Peyer's patch (tissue), 4 donors: ENCODE results near the gene TCF20. TPM values are rescaled to one million over a fixed set of nuclear protein-coding genes. Genes with fewer than 3 reads are reported as not detected.

Experiments used
- DNase-seq, 3 donors: peaks; one replicate each; pipeline ENCODE4 v3.0.0-alpha.2; 2017 to 2019
- H3K27ac ChIP-seq, 4 donors: fragments of 200-600 bp; sonication (generic); one replicate each; pipeline ENCODE4 v1.5.1; 2016 to 2019
- H3K27me3 ChIP-seq, 2 donors: fragments of 200-600 bp; sonication (generic); one replicate each; pipeline ENCODE4 v1.5.1; 2019
- H3K36me3 ChIP-seq, 3 donors: fragments of 200-600 bp; sonication (generic); one replicate each; pipeline ENCODE4 v1.5.1; 2016 to 2019
- H3K4me1 ChIP-seq, 4 donors: fragments of 200-600 bp; sonication (generic); one replicate each; pipeline ENCODE4 v1.5.1; 2016 to 2019
- H3K4me3 ChIP-seq, 4 donors: fragments of 200-600 bp; sonication (generic); 1 replicate in 3 of 4; 2 replicates in 1 of 4; pipeline ENCODE4 v1.5.1; 2016 to 2019; ENCODE audit warnings: mild to moderate bottlenecking in 1 of 4
- H3K9me3 ChIP-seq, 4 donors: fragments of 200-600 bp; sonication (generic); one replicate each; pipeline ENCODE4 v1.5.1; 2016 to 2019; ENCODE audit warnings: mild to moderate bottlenecking in 1 of 4
- CTCF ChIP-seq, 6 experiments: fragments of 450-650 bp in 4 of 6; fragments of 200-600 bp in 2 of 6; sonication (generic) in 1 of 6; IDR thresholded peaks; one replicate each; pipeline ENCODE4 v1.5.1; 2017 to 2019; ENCODE audit warnings: antibody characterized with exemption in 6 of 6, mild to moderate bottlenecking in 3 of 6, moderate library complexity in 1 of 6
- POLR2A ChIP-seq, 2 donors: fragments of 450-650 bp; IDR thresholded peaks; one replicate each; pipeline ENCODE4 v1.5.1; 2017; ENCODE audit warnings: antibody characterized with exemption in 2 of 2, mild to moderate bottlenecking in 2 of 2, moderate library complexity in 2 of 2
- total RNA-seq, 4 donors: library from RNA; depleted of rRNA; stranded (reverse); fragments of >200 nt; gene quantifications; one replicate each; pipeline ENCODE4 v1.1.0, GENCODE V29; 2016

TCF20 gene
- total RNA-seq, 4 donors from 2014 or later = 43.8 to 75.1 (median 59.5) TPM

- Histone ChIP-seq H3K27ac (no peak overlapping the region), H3K4me3 (no peak overlapping the region), H3K4me1 (peaks cover 0 to 14% (median 0%) of the 10 kb centered on the region in 4 donors), H3K27me3 (no peaks in the 10 kb centered on the region), H3K36me3 (no peaks in the 10 kb centered on the region), H3K9me3 (no peaks in the 10 kb centered on the region)
- no peak for TF ChIP-seq POLR2A (IDR thresholded peaks at IDR 0.05)
- no peak for TF ChIP-seq CTCF (IDR thresholded peaks at IDR 0.05)
- DNase-seq = no peak
These were observed 39.4 kb upstream of the TCF20 start for GRCh38 chr22:42309865-42310264.

GRCh38 chr22:42308892-42309468 is 38.5 kb upstream of the TCF20 start:
- H3K27me3 ChIP-seq = no peaks in the 10 kb centered on the region
- no peak overlapping the region for H3K4me3 ChIP-seq
- no peaks in the 10 kb centered on the region for H3K9me3 ChIP-seq
- H3K27ac ChIP-seq = no peak overlapping the region
- TF ChIP-seq CTCF (IDR thresholded peaks at IDR 0.05) = no peak
- no peak for TF ChIP-seq POLR2A (IDR thresholded peaks at IDR 0.05)
- no peaks in the 10 kb centered on the region for H3K36me3 ChIP-seq
- DNase-seq = no peak
- H3K4me1 ChIP-seq = peaks cover 0 to 9% (median 0%) of the 10 kb centered on the region in 4 donors

- H3K9me3 ChIP-seq = no peaks in the 10 kb centered on the region
- H3K36me3 ChIP-seq = no peaks in the 10 kb centered on the region
- TF ChIP-seq CTCF (IDR thresholded peaks at IDR 0.05) = no peak
- TF ChIP-seq POLR2A (IDR thresholded peaks at IDR 0.05) = no peak
- no peaks in the 10 kb centered on the region for H3K27me3 ChIP-seq
- H3K27ac ChIP-seq = no peak overlapping the region
- H3K4me3 ChIP-seq = no peak overlapping the region
- peaks cover 0 to 13% (median 0%) of the 10 kb centered on the region in 4 donors for H3K4me1 ChIP-seq
- no peak for DNase-seq
These were observed 37.5 kb upstream of the TCF20 start for GRCh38 chr22:42307806-42308563.

GRCh38 chr22:42306010-42306409 is 35.6 kb upstream of the TCF20 start:
- Histone ChIP-seq H3K36me3 (no peaks in the 10 kb centered on the region), H3K4me3 (no peak overlapping the region), H3K27ac (no peak overlapping the region), H3K4me1 (peaks cover 0 to 20% (median 7%) of the 10 kb centered on the region in 4 donors), H3K9me3 (no peaks in the 10 kb centered on the region), H3K27me3 (no peaks in the 10 kb centered on the region)
- DNase-seq = no peak
- TF ChIP-seq CTCF (IDR thresholded peaks at IDR 0.05) (no peak), POLR2A (IDR thresholded peaks at IDR 0.05) (no peak)

GRCh38 chr22:42304324-42304790 is 33.9 kb upstream of the TCF20 start:
- H3K27me3 ChIP-seq = no peaks in the 10 kb centered on the region
- no peak for DNase-seq
- H3K9me3 ChIP-seq = no peaks in the 10 kb centered on the region
- no peak overlapping the region for H3K27ac ChIP-seq
- H3K4me3 ChIP-seq = no peak overlapping the region
- TF ChIP-seq CTCF (IDR thresholded peaks at IDR 0.05) (no peak), POLR2A (IDR thresholded peaks at IDR 0.05) (no peak)
- no peaks in the 10 kb centered on the region for H3K36me3 ChIP-seq
- peaks cover 7 to 35% (median 21%) of the 10 kb centered on the region in 4 donors for H3K4me1 ChIP-seq
